OCI-LY7 (cell line): Measurements from ENCODE around the gene ADARB2. TPM values are rescaled to one million over a fixed set of nuclear protein-coding genes. Genes with fewer than 3 reads are reported as not detected.

Experiments
- BruUV-seq: library from RNA; stranded (reverse); fragments of 400-500 nt; replicated peaks from 2 replicates; lab custom pipeline; 2021; lab: Mats Ljungman, UMichigan
- CTCF ChIA-PET: fragments of 300-600 bp; sonication (Branson Sonifier 250); formaldehyde crosslinking; loops from one replicate; lab custom pipeline; 2022; ENCODE audit warnings: antibody characterized with exemption; ENCODE audit not compliant: unreplicated experiment; lab: Charles Lee
- POLR2A ChIA-PET: fragments of 300-600 bp; sonication (Branson Sonifier 250); formaldehyde crosslinking; loops from one replicate; lab custom pipeline; 2022; ENCODE audit warnings: antibody characterized with exemption; lab: Charles Lee
- DNase-seq: peaks from one replicate; pipeline ENCODE4 v3.0.0-alpha.2; 2015; ENCODE audit warnings: low spot score
- H2AFZ ChIP-seq: fragments of 200-600 bp; sonication (generic), shearing (Covaris generic); 2 replicates; pipeline ENCODE4 v1.6.1; 2014; ENCODE audit warnings: mild to moderate bottlenecking, antibody characterized with exemption, low read length, moderate library complexity
- H3K27ac ChIP-seq: fragments of 200-600 bp; sonication (generic); 2 replicates; pipeline ENCODE4 v1.5.1; 2014; ENCODE audit warnings: mixed run types, low read depth, mild to moderate bottlenecking, moderate library complexity, low read length, inconsistent platforms; ENCODE audit not compliant: poor library complexity, severe bottlenecking
- H3K36me3 ChIP-seq: fragments of 200-600 bp; sonication (generic); 2 replicates; pipeline ENCODE4 v1.6.1; 2014; ENCODE audit warnings: mild to moderate bottlenecking, antibody characterized with exemption, low read length, moderate library complexity, mixed read lengths; ENCODE audit not compliant: insufficient read depth
- H3K4me1 ChIP-seq: fragments of 200-600 bp; sonication (generic); 2 replicates; pipeline ENCODE4 v1.5.1; 2014; ENCODE audit warnings: mild to moderate bottlenecking, low read length; ENCODE audit not compliant: insufficient read depth, poor library complexity, severe bottlenecking
- H3K4me2 ChIP-seq: fragments of 200-600 bp; sonication (generic); 2 replicates; pipeline ENCODE4 v1.6.1; 2014; ENCODE audit warnings: mild to moderate bottlenecking, low read length
- H3K4me3 ChIP-seq: fragments of 200-600 bp; sonication (generic); 2 replicates; pipeline ENCODE4 v1.5.1; 2014; ENCODE audit warnings: mild to moderate bottlenecking, low read depth, low read length; ENCODE audit not compliant: poor library complexity, severe bottlenecking
- H3K79me2 ChIP-seq: fragments of 200-600 bp; sonication (generic); 2 replicates; pipeline ENCODE4 v1.6.1; 2016; ENCODE audit warnings: low read depth, mild to moderate bottlenecking, low read length, moderate library complexity, mixed read lengths; ENCODE audit not compliant: insufficient read depth
- H3K9me2 ChIP-seq: fragments of 200-600 bp; sonication (generic); 2 replicates; pipeline ENCODE4 v1.6.1; 2016; ENCODE audit warnings: mild to moderate bottlenecking, low read length, mixed read lengths; ENCODE audit not compliant: insufficient read depth
- H3K9me3 ChIP-seq: fragments of 200-600 bp; sonication (generic); 2 replicates; pipeline ENCODE4 v1.6.1; 2014; ENCODE audit warnings: mild to moderate bottlenecking, mixed run types, low read length, mixed read lengths
- H4K20me1 ChIP-seq: fragments of 200-600 bp; sonication (generic); 2 replicates; pipeline ENCODE4 v1.6.1; 2014; ENCODE audit warnings: mild to moderate bottlenecking, antibody characterized with exemption, low read length, moderate library complexity, mixed read lengths; ENCODE audit not compliant: insufficient read depth
- EZH2phosphoT487 ChIP-seq: fragments of 200-600 bp; sonication (generic); IDR thresholded peaks from 2 replicates; pipeline ENCODE4 v1.6.1; 2018; ENCODE audit warnings: low read depth, borderline replicate concordance, mild to moderate bottlenecking, mixed run types, antibody characterized with exemption, low read length, moderate library complexity, mixed read lengths
- intact Hi-C: fragments of 100-400 bp; cut with micrococcal nuclease; formaldehyde crosslinking; loops from one replicate; pipeline ENCODE4 v1.10.0; 2022; ENCODE audit not compliant: unreplicated experiment
- total RNA-seq, 2 experiments: library from RNA; depleted of rRNA in 1 of 2; stranded (reverse); fragments of >200 nt in 1 of 2; shearing (Covaris generic) in 1 of 2; gene quantifications; 2 replicates each; pipeline ENCODE4 v1.2.3, GENCODE V29; 2014 to 2022
- TF ChIP-seq, protein P1 (sequence below): fragments of 200-600 bp; sonication (generic); conservative IDR thresholded peaks from 2 replicates; pipeline ENCODE4 v1.5.1; 2014; ENCODE audit warnings: mild to moderate bottlenecking, antibody characterized with exemption, low read length, moderate library complexity, mixed read lengths

The ADARB2 gene
- total RNA-seq, 2 experiments from 2014 or later, result 0.03 TPM; not detected in 1

DNA sequence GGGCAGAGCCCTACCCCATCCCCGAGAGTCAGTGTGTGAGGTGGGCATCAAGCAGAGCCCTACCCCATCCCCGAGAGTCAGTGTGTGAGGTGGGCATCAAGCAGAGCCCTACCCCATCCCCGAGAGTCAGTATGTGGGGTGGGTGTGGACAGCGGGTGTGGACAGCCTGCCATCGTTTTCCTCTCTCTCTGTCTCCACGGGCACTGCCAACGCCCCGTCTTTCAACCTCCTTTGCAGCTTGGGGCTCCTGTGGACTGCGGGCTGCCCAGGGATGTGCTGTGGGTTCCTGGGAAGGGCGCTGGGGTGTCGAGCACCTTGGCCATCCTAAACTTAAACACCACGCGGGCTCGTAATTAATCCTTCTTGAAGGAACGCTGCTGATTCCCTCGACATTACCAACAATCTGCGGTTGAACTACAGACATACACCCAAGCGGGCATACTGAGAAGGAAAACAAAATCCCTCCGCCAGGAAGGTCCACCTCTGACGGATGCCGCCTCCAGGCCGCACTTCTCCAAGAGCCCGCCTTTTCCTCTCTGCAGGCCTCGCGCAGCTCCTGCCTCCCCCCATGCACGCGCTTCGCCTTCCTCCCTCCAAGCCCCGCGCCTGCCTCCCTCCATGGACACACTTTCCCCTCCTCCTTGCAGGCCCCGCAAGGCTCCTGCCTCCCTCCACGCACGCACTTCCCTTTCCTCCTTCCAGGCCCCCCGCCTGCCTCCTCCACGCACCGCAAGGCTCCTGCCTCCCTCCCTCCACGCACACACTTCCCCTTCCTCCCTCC, 65.1 kb downstream of the ADARB2 start:
- no peak for TF ChIP-seq EZH2phosphoT487
- TF ChIP-seq, protein P1, sequence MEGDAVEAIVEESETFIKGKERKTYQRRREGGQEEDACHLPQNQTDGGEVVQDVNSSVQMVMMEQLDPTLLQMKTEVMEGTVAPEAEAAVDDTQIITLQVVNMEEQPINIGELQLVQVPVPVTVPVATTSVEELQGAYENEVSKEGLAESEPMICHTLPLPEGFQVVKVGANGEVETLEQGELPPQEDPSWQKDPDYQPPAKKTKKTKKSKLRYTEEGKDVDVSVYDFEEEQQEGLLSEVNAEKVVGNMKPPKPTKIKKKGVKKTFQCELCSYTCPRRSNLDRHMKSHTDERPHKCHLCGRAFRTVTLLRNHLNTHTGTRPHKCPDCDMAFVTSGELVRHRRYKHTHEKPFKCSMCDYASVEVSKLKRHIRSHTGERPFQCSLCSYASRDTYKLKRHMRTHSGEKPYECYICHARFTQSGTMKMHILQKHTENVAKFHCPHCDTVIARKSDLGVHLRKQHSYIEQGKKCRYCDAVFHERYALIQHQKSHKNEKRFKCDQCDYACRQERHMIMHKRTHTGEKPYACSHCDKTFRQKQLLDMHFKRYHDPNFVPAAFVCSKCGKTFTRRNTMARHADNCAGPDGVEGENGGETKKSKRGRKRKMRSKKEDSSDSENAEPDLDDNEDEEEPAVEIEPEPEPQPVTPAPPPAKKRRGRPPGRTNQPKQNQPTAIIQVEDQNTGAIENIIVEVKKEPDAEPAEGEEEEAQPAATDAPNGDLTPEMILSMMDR, result no peak
- BruUV-seq, result no TSS peak
- H3K79me2 ChIP-seq, result no peaks in the 10 kb centered on the region
- no peak overlapping the region for H3K4me3 ChIP-seq
- H3K4me2 ChIP-seq, result no peak overlapping the region
- POLR2A ChIA-PET, result no interaction called here
- intact Hi-C loops, result no loop called here
- H4K20me1 ChIP-seq, result no peaks in the 10 kb centered on the region
- H3K9me3 ChIP-seq, result no peaks in the 10 kb centered on the region
- no peak overlapping the region for H2AFZ ChIP-seq
- CTCF ChIA-PET, result no interaction called here
- no peaks in the 10 kb centered on the region for H3K36me3 ChIP-seq
- no peak for DNase-seq
- no peaks in the 10 kb centered on the region for H3K9me2 ChIP-seq
- no peaks in the 10 kb centered on the region for H3K4me1 ChIP-seq
- H3K27ac ChIP-seq, result no peak overlapping the region

DNA sequence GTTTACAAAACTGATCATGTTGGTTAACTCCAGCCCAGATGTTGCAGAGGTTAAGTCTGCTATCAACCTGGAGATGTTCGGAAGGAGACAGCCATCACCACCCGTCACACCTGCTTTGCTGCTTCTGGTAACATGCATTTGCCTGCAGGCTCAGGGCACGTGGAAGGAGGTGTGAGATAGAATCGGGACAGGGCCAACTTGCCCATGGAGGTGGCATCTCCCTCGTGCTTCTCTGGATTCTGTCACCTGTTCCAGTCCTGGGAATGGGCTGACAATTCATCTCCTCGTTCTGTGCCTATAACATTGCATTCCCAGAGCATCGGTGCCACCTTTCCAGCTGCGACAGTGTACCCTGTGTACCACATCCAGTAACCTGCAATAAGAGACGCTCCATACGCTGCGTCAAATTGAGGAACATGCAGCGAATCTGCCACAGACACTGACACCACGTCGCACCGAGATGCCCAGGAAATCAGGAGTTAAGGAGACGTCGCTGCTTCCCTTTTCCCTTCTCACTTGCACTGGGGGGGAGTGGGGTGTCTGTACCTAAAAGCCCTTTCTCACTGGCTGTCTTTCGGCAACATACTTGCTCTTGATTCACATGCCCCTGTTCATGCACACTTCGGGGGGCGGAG, 65.8 kb downstream of the ADARB2 start:
- H4K20me1 ChIP-seq, result no peaks in the 10 kb centered on the region
- TF ChIP-seq EZH2phosphoT487, result no peak
- TF ChIP-seq, protein P1, result no peak
- BruUV-seq, result no TSS peak
- H3K36me3 ChIP-seq, result no peaks in the 10 kb centered on the region
- intact Hi-C loops, result no loop called here
- no peak overlapping the region for H2AFZ ChIP-seq
- ChIA-PET POLR2A (no interaction called here), CTCF (no interaction called here)
- no peaks in the 10 kb centered on the region for H3K79me2 ChIP-seq
- no peaks in the 10 kb centered on the region for H3K4me1 ChIP-seq
- no peak overlapping the region for H3K4me3 ChIP-seq
- no peak overlapping the region for H3K27ac ChIP-seq
- DNase-seq, result no peak
- no peaks in the 10 kb centered on the region for H3K9me2 ChIP-seq
- H3K4me2 ChIP-seq, result no peak overlapping the region
- no peaks in the 10 kb centered on the region for H3K9me3 ChIP-seq
